Astrocyte of the spinal cord (primary cell): ENCODE results near the gene HABP4.

Source experiments
- DNase-seq: peaks from one replicate; pipeline ENCODE4 v3.0.0; 2011; ENCODE audit warnings: low read depth, low spot score
- H3K4me3 ChIP-seq: 2 replicates; pipeline ENCODE4 v1.5.1; 2011; ENCODE audit warnings: low read depth, mild to moderate bottlenecking, low read length, moderate library complexity
- in situ Hi-C: cut with HindIII; loops from 2 replicates; pipeline ENCODE4 v1.10.0; 2017; ENCODE audit warnings: low sequenced_read_pairs
- TF ChIP-seq, protein P1 (sequence below): IDR thresholded peaks from 2 replicates; pipeline ENCODE4 v1.5.1; 2012; ENCODE audit warnings: low read depth, mild to moderate bottlenecking, low read length, inconsistent platforms

HABP4 gene

GRCh38 chr9:96523374-96523773 lies 73.4 kb downstream of the HABP4 start:
- DNase-seq, result no peak
- in situ Hi-C loops, result no loop called here
- TF ChIP-seq, protein P1, sequence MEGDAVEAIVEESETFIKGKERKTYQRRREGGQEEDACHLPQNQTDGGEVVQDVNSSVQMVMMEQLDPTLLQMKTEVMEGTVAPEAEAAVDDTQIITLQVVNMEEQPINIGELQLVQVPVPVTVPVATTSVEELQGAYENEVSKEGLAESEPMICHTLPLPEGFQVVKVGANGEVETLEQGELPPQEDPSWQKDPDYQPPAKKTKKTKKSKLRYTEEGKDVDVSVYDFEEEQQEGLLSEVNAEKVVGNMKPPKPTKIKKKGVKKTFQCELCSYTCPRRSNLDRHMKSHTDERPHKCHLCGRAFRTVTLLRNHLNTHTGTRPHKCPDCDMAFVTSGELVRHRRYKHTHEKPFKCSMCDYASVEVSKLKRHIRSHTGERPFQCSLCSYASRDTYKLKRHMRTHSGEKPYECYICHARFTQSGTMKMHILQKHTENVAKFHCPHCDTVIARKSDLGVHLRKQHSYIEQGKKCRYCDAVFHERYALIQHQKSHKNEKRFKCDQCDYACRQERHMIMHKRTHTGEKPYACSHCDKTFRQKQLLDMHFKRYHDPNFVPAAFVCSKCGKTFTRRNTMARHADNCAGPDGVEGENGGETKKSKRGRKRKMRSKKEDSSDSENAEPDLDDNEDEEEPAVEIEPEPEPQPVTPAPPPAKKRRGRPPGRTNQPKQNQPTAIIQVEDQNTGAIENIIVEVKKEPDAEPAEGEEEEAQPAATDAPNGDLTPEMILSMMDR, result no peak
- no peak overlapping the region for H3K4me3 ChIP-seq

GRCh38 chr9:96524045-96524444 lies 74.1 kb downstream of the HABP4 start:
- no peak for DNase-seq
- TF ChIP-seq, protein P1, result no peak
- no peak overlapping the region for H3K4me3 ChIP-seq
- in situ Hi-C loops, result no loop called here

GRCh38 chr9:96524764-96525163 lies 74.8 kb downstream of the HABP4 start:
- H3K4me3 ChIP-seq, result no peak overlapping the region
- DNase-seq, result no peak
- TF ChIP-seq, protein P1, result no peak
- in situ Hi-C loops, result no loop called here

DNA sequence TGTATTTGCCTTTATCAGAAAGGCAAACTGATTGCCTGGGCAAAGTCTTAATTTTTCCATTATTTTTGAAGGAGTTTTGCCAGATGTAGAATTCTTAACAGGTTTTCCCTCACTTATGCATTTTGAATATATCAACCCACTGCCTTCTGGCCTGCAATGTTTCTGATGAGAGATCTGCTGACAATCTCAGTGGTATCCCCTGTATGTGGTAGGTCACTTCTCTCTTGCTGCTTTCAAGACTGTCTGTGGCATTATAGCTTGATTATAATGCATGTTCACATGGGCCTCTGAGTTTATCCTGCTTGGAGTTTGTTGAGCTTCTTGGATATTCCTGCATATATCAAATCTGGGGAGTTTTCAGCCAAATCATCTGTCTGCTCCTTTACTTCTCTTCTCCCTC lies 82.2 kb downstream of the HABP4 start:
- H3K4me3 ChIP-seq, result no peak overlapping the region
- in situ Hi-C loops, result no loop called here
- no peak for DNase-seq
- TF ChIP-seq, protein P1, result no peak

- TF ChIP-seq, protein P1, result no peak
- in situ Hi-C loops, result no loop called here
- DNase-seq, result no peak
- H3K4me3 ChIP-seq, result no peak overlapping the region
Observed at GRCh38 chr9:96540106-96540505, 90.1 kb downstream of the HABP4 start.
